ENCODE data around the gene LPAR1.

Gene LPAR1

GRCh38 chr9:110880189-110880588 is 158.1 kb downstream of the LPAR1 start:
- Histone ChIP-seq H3K27ac (replicated peaks) (no peak overlapping the region), H3K4me3 (replicated peaks; ENCODE audit: insufficient read depth, low read length) (no peak overlapping the region), H3K27me3 (ENCODE audit: insufficient read depth, poor library complexity, severe bottlenecking) (no peaks in the 10 kb centered on the region)
- TF ChIP-seq, protein P1, sequence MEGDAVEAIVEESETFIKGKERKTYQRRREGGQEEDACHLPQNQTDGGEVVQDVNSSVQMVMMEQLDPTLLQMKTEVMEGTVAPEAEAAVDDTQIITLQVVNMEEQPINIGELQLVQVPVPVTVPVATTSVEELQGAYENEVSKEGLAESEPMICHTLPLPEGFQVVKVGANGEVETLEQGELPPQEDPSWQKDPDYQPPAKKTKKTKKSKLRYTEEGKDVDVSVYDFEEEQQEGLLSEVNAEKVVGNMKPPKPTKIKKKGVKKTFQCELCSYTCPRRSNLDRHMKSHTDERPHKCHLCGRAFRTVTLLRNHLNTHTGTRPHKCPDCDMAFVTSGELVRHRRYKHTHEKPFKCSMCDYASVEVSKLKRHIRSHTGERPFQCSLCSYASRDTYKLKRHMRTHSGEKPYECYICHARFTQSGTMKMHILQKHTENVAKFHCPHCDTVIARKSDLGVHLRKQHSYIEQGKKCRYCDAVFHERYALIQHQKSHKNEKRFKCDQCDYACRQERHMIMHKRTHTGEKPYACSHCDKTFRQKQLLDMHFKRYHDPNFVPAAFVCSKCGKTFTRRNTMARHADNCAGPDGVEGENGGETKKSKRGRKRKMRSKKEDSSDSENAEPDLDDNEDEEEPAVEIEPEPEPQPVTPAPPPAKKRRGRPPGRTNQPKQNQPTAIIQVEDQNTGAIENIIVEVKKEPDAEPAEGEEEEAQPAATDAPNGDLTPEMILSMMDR (IDR thresholded peaks at IDR 0.05; ENCODE audit: insufficient read depth, low read length) = no peak
- no peak for TF ChIP-seq GABPA (IDR thresholded peaks at IDR 0.05; ENCODE audit: low read depth)
- TF ChIP-seq, protein P2, sequence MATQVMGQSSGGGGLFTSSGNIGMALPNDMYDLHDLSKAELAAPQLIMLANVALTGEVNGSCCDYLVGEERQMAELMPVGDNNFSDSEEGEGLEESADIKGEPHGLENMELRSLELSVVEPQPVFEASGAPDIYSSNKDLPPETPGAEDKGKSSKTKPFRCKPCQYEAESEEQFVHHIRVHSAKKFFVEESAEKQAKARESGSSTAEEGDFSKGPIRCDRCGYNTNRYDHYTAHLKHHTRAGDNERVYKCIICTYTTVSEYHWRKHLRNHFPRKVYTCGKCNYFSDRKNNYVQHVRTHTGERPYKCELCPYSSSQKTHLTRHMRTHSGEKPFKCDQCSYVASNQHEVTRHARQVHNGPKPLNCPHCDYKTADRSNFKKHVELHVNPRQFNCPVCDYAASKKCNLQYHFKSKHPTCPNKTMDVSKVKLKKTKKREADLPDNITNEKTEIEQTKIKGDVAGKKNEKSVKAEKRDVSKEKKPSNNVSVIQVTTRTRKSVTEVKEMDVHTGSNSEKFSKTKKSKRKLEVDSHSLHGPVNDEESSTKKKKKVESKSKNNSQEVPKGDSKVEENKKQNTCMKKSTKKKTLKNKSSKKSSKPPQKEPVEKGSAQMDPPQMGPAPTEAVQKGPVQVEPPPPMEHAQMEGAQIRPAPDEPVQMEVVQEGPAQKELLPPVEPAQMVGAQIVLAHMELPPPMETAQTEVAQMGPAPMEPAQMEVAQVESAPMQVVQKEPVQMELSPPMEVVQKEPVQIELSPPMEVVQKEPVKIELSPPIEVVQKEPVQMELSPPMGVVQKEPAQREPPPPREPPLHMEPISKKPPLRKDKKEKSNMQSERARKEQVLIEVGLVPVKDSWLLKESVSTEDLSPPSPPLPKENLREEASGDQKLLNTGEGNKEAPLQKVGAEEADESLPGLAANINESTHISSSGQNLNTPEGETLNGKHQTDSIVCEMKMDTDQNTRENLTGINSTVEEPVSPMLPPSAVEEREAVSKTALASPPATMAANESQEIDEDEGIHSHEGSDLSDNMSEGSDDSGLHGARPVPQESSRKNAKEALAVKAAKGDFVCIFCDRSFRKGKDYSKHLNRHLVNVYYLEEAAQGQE (IDR thresholded peaks at IDR 0.05; ENCODE audit: insufficient replicate concordance, low read depth) = no peak
- TF ChIP-seq SPI1 (IDR thresholded peaks at IDR 0.05; ENCODE audit: borderline replicate concordance, low read depth) = no peak
- no peak for DNase-seq (ENCODE audit: low read depth in 1 of 2, low spot score in 1 of 2)

DNA sequence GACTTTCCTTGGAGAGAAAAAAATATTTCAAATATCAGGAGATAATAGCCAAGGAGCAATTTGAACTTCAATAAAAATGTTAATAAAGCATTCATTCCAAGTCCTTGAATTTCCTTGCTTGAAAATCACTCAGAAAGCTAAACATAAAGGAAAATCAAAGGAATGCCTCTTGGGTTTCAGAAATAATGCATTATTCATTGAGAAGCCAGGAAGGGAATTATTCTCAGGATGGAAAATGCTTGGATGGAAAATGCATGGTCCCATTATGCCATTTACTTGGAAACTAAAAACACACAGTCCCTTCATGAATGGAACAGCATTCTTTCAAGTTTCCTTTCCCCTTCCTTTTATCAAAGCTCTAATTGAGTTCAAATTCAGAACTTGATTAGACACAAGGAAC is 160.9 kb downstream of the LPAR1 start:
- TF ChIP-seq, protein P2 (IDR thresholded peaks at IDR 0.05; ENCODE audit: insufficient replicate concordance, low read depth) = no peak
- TF ChIP-seq, protein P1 (IDR thresholded peaks at IDR 0.05; ENCODE audit: insufficient read depth, low read length) = no peak
- TF ChIP-seq SPI1 (IDR thresholded peaks at IDR 0.05; ENCODE audit: borderline replicate concordance, low read depth) (no peak), GABPA (IDR thresholded peaks at IDR 0.05; ENCODE audit: low read depth) (no peak), POLR2AphosphoS5 (IDR thresholded peaks at IDR 0.05; ENCODE audit: low read depth) (no peak)
- no peak overlapping the region for H3K27ac ChIP-seq (replicated peaks)
- H3K4me3 ChIP-seq (replicated peaks; ENCODE audit: insufficient read depth, low read length) = no peak overlapping the region
- no peaks in the 10 kb centered on the region for H3K27me3 ChIP-seq (ENCODE audit: insufficient read depth, poor library complexity, severe bottlenecking)
- DNase-seq (ENCODE audit: low read depth in 1 of 2, low spot score in 1 of 2) = no peak

GRCh38 chr9:110876929-110877328 is 161.3 kb downstream of the LPAR1 start:
- Histone ChIP-seq H3K27me3 (ENCODE audit: insufficient read depth, poor library complexity, severe bottlenecking) (no peaks in the 10 kb centered on the region), H3K27ac (replicated peaks) (no peak overlapping the region), H3K4me3 (replicated peaks; ENCODE audit: insufficient read depth, low read length) (no peak overlapping the region)
- no peak for DNase-seq (ENCODE audit: low read depth in 1 of 2, low spot score in 1 of 2)
- TF ChIP-seq, protein P1 (IDR thresholded peaks at IDR 0.05; ENCODE audit: insufficient read depth, low read length) = no peak
- TF ChIP-seq POLR2AphosphoS5 (IDR thresholded peaks at IDR 0.05; ENCODE audit: low read depth) (no peak), SPI1 (IDR thresholded peaks at IDR 0.05; ENCODE audit: borderline replicate concordance, low read depth) (no peak), GABPA (IDR thresholded peaks at IDR 0.05; ENCODE audit: low read depth) (no peak)
- TF ChIP-seq, protein P2 (IDR thresholded peaks at IDR 0.05; ENCODE audit: insufficient replicate concordance, low read depth) = no peak
